OCI-LY1 (cell line): ENCODE measurements around the gene NDUFS8.

Experiments used
- H2AFZ ChIP-seq: fragments of 200-600 bp; sonication (generic), shearing (Covaris generic); 2 replicates; pipeline ENCODE4 v1.6.0; 2014; ENCODE audit warnings: antibody characterized with exemption, mild to moderate bottlenecking, low read length
- H3F3A ChIP-seq: fragments of 200-600 bp; sonication (generic), shearing (Covaris generic); 2 replicates; pipeline ENCODE4 v1.6.0; 2014; ENCODE audit warnings: mild to moderate bottlenecking, antibody characterized with exemption, low read length, moderate library complexity; ENCODE audit not compliant: insufficient read depth
- H3K27ac ChIP-seq: fragments of 200-600 bp; sonication (generic); 2 replicates; pipeline ENCODE4 v1.5.1; 2014; ENCODE audit warnings: low read length, mixed run types, mild to moderate bottlenecking, low read depth; ENCODE audit not compliant: poor library complexity, severe bottlenecking
- H3K27me3 ChIP-seq: fragments of 200-600 bp; sonication (generic); 2 replicates; pipeline ENCODE4 v1.6.0; 2014; ENCODE audit warnings: antibody characterized with exemption, mild to moderate bottlenecking, low read length, moderate library complexity; ENCODE audit not compliant: insufficient read depth
- H3K36me3 ChIP-seq: fragments of 200-600 bp; sonication (generic); 2 replicates; pipeline ENCODE4 v1.6.1; 2014; ENCODE audit warnings: mild to moderate bottlenecking, antibody characterized with exemption, low read length, moderate library complexity, mixed read lengths; ENCODE audit not compliant: insufficient read depth
- H3K4me1 ChIP-seq: fragments of 200-600 bp; sonication (generic); 2 replicates; pipeline ENCODE4 v1.5.1; 2014; ENCODE audit warnings: mild to moderate bottlenecking, low read length, moderate library complexity; ENCODE audit not compliant: insufficient read depth, severe bottlenecking
- H3K4me2 ChIP-seq: fragments of 200-600 bp; sonication (generic), shearing (Covaris generic); 2 replicates; pipeline ENCODE4 v1.6.1; 2014; ENCODE audit warnings: low read length
- H3K4me3 ChIP-seq: fragments of 200-600 bp; sonication (generic); 2 replicates; pipeline ENCODE4 v1.5.1; 2014; ENCODE audit warnings: low read length, low read depth, mild to moderate bottlenecking, mixed read lengths; ENCODE audit not compliant: poor library complexity, severe bottlenecking
- H3K79me2 ChIP-seq: fragments of 200-600 bp; shearing (Covaris generic); 2 replicates; pipeline ENCODE4 v1.6.1; 2016; ENCODE audit warnings: mixed run types, low read length, mixed read lengths; ENCODE audit not compliant: insufficient read depth
- H3K9ac ChIP-seq: fragments of 200-600 bp; sonication (generic), shearing (Covaris generic); 2 replicates; pipeline ENCODE4 v1.6.1; 2014; ENCODE audit warnings: mild to moderate bottlenecking, low read length, mixed read lengths
- H3K9me2 ChIP-seq: fragments of 200-600 bp; sonication (generic), shearing (Covaris generic); 2 replicates; pipeline ENCODE4 v1.6.1; 2014; ENCODE audit warnings: low read depth, mild to moderate bottlenecking, low read length, mixed read lengths
- H3K9me3 ChIP-seq: fragments of 200-600 bp; shearing (Covaris generic); 2 replicates; pipeline ENCODE4 v1.6.1; 2014; ENCODE audit warnings: low read length, mixed read lengths
- H4K20me1 ChIP-seq: fragments of 200-600 bp; sonication (generic), shearing (Covaris generic); 2 replicates; pipeline ENCODE4 v1.6.0; 2016; ENCODE audit warnings: mild to moderate bottlenecking, low read length; ENCODE audit not compliant: insufficient read depth
- EZH2 ChIP-seq: fragments of 200-600 bp; sonication (generic), shearing (Covaris generic); IDR thresholded peaks from 2 replicates; pipeline ENCODE4 v1.8.0; 2017; ENCODE audit warnings: borderline replicate concordance, mixed run types, mild to moderate bottlenecking, antibody characterized with exemption, low read length, moderate library complexity, mixed read lengths
- TF ChIP-seq, protein P1 (sequence below): fragments of 200-600 bp; sonication (generic), shearing (Covaris generic); IDR thresholded peaks from 2 replicates; pipeline ENCODE4 v1.5.1; 2017; ENCODE audit warnings: mild to moderate bottlenecking, antibody characterized with exemption, low read length, moderate library complexity, mixed read lengths

The NDUFS8 gene

DNA sequence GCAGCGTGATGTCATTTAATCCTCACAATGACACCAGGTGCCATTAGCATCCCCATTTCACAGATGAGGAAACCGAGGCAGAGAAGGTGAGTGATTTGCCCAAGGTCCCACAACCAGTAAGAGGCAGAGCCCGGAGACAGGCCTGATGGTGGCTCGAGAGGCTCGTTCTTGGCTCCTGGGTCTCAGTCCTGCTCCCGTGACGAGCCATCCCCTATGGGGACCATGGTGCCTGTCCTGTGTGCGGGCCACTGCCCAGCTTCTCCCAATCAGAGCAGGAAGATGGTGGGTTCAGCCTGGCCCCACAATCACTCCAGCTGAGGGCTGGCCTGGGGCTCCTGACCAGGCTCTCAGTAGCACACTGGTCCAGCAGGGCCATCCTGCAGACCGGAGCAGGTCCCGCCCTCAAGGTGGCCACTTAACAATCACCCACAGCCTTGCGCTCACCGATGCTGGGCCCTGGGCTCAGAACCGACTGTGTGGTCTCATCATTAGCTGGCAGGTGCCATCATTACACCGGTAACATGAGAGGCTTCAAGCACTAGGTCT, 16.8 kb upstream of the NDUFS8 start:
- Histone ChIP-seq H3K4me3 (no peak overlapping the region), H3K4me2 (no peak overlapping the region), H3K27me3 (peaks cover 5% of the 10 kb centered on the region), H3K9me3 (no peaks in the 10 kb centered on the region), H3K9ac (no peak overlapping the region), H4K20me1 (no peaks in the 10 kb centered on the region), H3K27ac (no peak overlapping the region), H3K36me3 (no peaks in the 10 kb centered on the region), H3K4me1 (peaks cover 14% of the 10 kb centered on the region), H3K9me2 (no peaks in the 10 kb centered on the region), H3K79me2 (no peaks in the 10 kb centered on the region), H2AFZ (no peak overlapping the region), H3F3A (no peaks in the 10 kb centered on the region)
- no peak for TF ChIP-seq EZH2
- TF ChIP-seq, protein P1, sequence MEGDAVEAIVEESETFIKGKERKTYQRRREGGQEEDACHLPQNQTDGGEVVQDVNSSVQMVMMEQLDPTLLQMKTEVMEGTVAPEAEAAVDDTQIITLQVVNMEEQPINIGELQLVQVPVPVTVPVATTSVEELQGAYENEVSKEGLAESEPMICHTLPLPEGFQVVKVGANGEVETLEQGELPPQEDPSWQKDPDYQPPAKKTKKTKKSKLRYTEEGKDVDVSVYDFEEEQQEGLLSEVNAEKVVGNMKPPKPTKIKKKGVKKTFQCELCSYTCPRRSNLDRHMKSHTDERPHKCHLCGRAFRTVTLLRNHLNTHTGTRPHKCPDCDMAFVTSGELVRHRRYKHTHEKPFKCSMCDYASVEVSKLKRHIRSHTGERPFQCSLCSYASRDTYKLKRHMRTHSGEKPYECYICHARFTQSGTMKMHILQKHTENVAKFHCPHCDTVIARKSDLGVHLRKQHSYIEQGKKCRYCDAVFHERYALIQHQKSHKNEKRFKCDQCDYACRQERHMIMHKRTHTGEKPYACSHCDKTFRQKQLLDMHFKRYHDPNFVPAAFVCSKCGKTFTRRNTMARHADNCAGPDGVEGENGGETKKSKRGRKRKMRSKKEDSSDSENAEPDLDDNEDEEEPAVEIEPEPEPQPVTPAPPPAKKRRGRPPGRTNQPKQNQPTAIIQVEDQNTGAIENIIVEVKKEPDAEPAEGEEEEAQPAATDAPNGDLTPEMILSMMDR, result no peak

DNA sequence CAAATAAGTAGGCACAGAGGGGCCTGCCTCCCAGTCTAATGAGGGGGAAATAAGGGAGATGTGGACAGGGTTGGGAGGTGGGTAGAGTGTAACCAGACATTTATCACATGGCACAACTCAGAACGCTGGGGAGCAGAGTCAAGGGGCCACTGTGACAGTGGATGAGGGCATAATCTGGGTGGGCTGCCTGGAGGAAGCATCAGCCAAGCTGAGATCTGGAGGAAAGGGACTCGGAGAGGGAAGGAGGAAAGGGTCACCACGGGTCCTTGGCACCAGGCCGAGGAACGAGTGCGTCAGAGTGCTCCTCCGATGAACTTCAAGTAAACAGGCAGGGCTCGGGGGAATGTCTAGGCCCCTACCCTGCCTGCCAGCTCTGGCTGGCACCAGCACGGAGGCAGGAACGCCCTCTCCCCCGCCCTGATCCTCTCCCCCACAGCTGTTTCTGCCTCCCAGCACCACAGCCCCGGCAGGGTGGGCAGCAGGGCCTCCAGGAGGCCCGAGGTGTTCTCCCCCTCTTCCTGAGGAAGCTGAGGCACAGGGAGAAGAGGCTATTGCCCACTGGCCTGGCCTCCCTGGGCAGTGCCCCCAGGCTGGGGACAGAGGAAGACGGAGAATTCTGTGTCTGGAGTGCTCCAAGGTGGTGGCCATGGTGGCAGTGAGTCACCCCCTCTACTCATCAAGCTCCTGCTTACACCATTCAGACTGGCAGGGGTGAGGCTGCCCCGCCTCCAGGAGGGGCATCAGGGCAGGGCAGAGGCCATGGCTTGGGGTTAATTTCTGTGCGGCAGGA, 16.1 kb upstream of the NDUFS8 start:
- no peaks in the 10 kb centered on the region for H3K36me3 ChIP-seq
- no peaks in the 10 kb centered on the region for H3K79me2 ChIP-seq
- H3F3A ChIP-seq, result no peaks in the 10 kb centered on the region
- H3K9me3 ChIP-seq, result no peaks in the 10 kb centered on the region
- no peak overlapping the region for H3K4me2 ChIP-seq
- H3K27ac ChIP-seq, result no peak overlapping the region
- TF ChIP-seq, protein P1, result no peak
- no peak for TF ChIP-seq EZH2
- H4K20me1 ChIP-seq, result no peaks in the 10 kb centered on the region
- H3K27me3 ChIP-seq, result peaks cover 5% of the 10 kb centered on the region
- H3K9ac ChIP-seq, result no peak overlapping the region
- H3K4me1 ChIP-seq, result peaks cover 8% of the 10 kb centered on the region
- no peak overlapping the region for H3K4me3 ChIP-seq
- H2AFZ ChIP-seq, result no peak overlapping the region
- no peaks in the 10 kb centered on the region for H3K9me2 ChIP-seq

DNA sequence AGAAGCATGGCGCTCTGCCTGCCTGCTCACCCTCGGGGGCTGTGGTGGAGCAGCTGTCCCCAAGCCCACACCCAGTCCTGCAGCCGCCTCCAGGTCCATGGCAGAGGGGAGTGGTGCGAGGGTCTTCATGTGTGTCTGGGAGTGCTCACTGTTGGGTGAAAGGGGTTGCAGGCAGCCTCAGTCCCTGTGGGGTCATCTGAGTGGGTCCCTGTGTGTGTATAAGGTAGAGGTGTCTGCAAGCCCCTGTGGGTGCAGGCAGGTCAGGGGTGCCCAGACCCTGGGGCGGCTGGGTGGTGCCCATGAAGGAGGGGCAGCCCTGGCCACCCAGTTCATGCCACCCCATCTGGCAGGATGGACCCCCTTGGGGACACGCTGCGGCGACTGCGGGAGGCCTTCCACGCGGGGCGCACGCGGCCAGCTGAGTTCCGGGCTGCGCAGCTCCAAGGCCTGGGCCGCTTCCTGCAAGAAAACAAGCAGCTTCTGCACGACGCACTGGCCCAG, 15.5 kb upstream of the NDUFS8 start:
- peaks cover 5% of the 10 kb centered on the region for H3K4me1 ChIP-seq
- no peak overlapping the region for H3K4me2 ChIP-seq
- no peak overlapping the region for H3K9ac ChIP-seq

More for the DNA sequence above, 15.5 kb upstream of the NDUFS8 start:
- no peak overlapping the region for H3K27ac ChIP-seq
- no peaks in the 10 kb centered on the region for H3K36me3 ChIP-seq
- H2AFZ ChIP-seq, result no peak overlapping the region
- H3K79me2 ChIP-seq, result no peaks in the 10 kb centered on the region
- H3F3A ChIP-seq, result no peaks in the 10 kb centered on the region
- H3K9me3 ChIP-seq, result no peaks in the 10 kb centered on the region
- H3K27me3 ChIP-seq, result peaks cover 5% of the 10 kb centered on the region
- no peaks in the 10 kb centered on the region for H4K20me1 ChIP-seq
- H3K9me2 ChIP-seq, result no peaks in the 10 kb centered on the region
- TF ChIP-seq, protein P1, result no peak
- no peak for TF ChIP-seq EZH2
- H3K4me3 ChIP-seq, result no peak overlapping the region
